ENCODE measurements around the gene MAP3K13. TPM values are rescaled to one million over a fixed set of nuclear protein-coding genes. Genes with fewer than 3 reads are reported as not detected.

Gene MAP3K13
- total RNA-seq, 2 donors from 2014 or later: 20.4 to 21.1 TPM

DNA sequence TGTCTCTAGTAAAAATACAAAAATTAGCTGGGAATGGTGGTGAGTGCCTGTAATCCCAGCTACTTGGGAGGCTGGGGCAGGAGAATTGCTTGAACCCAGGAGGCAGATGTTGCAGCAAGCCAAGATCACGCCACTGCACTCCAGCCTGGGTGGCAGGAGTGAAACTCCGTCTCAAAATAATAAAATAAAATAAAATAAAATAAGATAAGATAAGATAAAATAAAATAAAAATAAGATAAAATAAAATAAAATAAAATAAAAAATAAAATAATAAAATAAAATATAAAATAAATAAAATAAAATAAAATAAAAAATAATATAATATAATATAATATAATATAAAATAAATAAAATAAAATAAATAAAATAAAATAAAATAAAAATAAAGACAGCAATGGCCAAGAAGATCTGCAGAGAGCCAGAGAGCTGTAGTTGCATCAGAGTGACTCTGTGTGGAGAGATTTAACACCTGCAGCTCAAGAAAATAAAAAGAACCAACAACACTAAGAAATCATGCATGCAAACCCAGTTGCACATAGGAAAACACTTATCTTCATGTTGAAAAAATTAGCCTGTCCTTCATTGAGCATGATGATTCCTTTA lies 163.5 kb downstream of the MAP3K13 start:
- WGBS, 2 experiments (ENCODE audit: insufficient coverage in 1 of 2, insufficient read length in 1 of 2): 86% methylated on average over 1 of the region's 2 CpGs; no CpG with 5 or more reads in 1 of the 2 experiments
- Histone ChIP-seq H3K9me3 (ENCODE audit: control insufficient read depth, low read length) (no peaks in the 10 kb centered on the region), H3K4me3 (ENCODE audit: low read length) (no peak overlapping the region), H3K27ac (ENCODE audit: low read depth, low read length) (no peak overlapping the region), H3K9ac (ENCODE audit: extremely low read depth, low read length, poor library complexity, severe bottlenecking) (no peak overlapping the region), H3K36me3 (ENCODE audit: control insufficient read depth, insufficient read depth, low read length) (no peaks in the 10 kb centered on the region), H3K27me3 (ENCODE audit: control insufficient read depth, insufficient read depth, low read length, poor library complexity, severe bottlenecking) (peaks cover 7% of the 10 kb centered on the region), H3K4me1 (ENCODE audit: control insufficient read depth, insufficient read depth, low read length) (no peaks in the 10 kb centered on the region)
- peaks cover 1% of the 10 kb centered on the region for H3K27me3 Mint-ChIP-seq (ENCODE audit: insufficient read depth)
- no peaks in the 10 kb centered on the region for H3K36me3 Mint-ChIP-seq (ENCODE audit: low read depth)
- no peaks in the 10 kb centered on the region for H3K4me1 Mint-ChIP-seq
- no peak overlapping the region for H3K27ac Mint-ChIP-seq
- TF ChIP-seq, protein P1, sequence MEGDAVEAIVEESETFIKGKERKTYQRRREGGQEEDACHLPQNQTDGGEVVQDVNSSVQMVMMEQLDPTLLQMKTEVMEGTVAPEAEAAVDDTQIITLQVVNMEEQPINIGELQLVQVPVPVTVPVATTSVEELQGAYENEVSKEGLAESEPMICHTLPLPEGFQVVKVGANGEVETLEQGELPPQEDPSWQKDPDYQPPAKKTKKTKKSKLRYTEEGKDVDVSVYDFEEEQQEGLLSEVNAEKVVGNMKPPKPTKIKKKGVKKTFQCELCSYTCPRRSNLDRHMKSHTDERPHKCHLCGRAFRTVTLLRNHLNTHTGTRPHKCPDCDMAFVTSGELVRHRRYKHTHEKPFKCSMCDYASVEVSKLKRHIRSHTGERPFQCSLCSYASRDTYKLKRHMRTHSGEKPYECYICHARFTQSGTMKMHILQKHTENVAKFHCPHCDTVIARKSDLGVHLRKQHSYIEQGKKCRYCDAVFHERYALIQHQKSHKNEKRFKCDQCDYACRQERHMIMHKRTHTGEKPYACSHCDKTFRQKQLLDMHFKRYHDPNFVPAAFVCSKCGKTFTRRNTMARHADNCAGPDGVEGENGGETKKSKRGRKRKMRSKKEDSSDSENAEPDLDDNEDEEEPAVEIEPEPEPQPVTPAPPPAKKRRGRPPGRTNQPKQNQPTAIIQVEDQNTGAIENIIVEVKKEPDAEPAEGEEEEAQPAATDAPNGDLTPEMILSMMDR (conservative IDR thresholded peaks at IDR 0.05): no peak
- H3K4me3 Mint-ChIP-seq: no peak overlapping the region
- DNase-seq: no peak
- no peaks in the 10 kb centered on the region for H3K9me3 Mint-ChIP-seq

DNA sequence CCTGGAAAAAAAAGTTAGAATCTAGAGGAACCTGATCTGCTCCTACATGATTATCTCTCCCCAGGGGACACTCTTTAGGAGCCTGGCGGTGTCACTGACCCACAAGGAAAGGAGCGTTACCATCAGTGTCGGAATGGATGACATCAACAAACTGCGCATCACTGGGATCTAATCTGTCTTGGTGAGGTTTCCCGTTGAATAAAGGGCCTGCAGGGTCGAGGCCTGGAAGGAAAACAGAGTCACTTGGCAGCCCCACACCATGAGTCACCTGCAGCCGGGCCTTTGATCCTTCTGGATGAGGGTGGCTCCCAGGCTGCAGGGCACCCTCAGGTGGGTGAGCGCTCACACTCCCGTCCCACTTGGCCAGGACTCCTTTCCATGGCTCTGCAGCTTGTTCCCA lies 164.4 kb downstream of the MAP3K13 start:
- no peak overlapping the region for H3K9ac ChIP-seq (ENCODE audit: extremely low read depth, low read length, poor library complexity, severe bottlenecking)
- 90 to 92% methylated on average over 7 to 9 of the region's 9 CpGs for WGBS, 2 experiments (ENCODE audit: insufficient coverage in 1 of 2, insufficient read length in 1 of 2)
- Mint-ChIP-seq H3K4me1 (no peaks in the 10 kb centered on the region), H3K9me3 (no peaks in the 10 kb centered on the region), H3K27me3 (ENCODE audit: insufficient read depth) (no peaks in the 10 kb centered on the region), H3K36me3 (ENCODE audit: low read depth) (no peaks in the 10 kb centered on the region), H3K27ac (no peak overlapping the region), H3K4me3 (no peak overlapping the region)
- H3K36me3 ChIP-seq (ENCODE audit: control insufficient read depth, insufficient read depth, low read length): no peaks in the 10 kb centered on the region
- H3K27ac ChIP-seq (ENCODE audit: low read depth, low read length): no peak overlapping the region
- no peaks in the 10 kb centered on the region for H3K9me3 ChIP-seq (ENCODE audit: control insufficient read depth, low read length)
- DNase-seq: no peak
- H3K4me1 ChIP-seq (ENCODE audit: control insufficient read depth, insufficient read depth, low read length): no peaks in the 10 kb centered on the region
- peaks cover under 1% of the 10 kb centered on the region for H3K27me3 ChIP-seq (ENCODE audit: control insufficient read depth, insufficient read depth, low read length, poor library complexity, severe bottlenecking)
- H3K4me3 ChIP-seq (ENCODE audit: low read length): no peak overlapping the region
- TF ChIP-seq, protein P1 (conservative IDR thresholded peaks at IDR 0.05): no peak

DNA sequence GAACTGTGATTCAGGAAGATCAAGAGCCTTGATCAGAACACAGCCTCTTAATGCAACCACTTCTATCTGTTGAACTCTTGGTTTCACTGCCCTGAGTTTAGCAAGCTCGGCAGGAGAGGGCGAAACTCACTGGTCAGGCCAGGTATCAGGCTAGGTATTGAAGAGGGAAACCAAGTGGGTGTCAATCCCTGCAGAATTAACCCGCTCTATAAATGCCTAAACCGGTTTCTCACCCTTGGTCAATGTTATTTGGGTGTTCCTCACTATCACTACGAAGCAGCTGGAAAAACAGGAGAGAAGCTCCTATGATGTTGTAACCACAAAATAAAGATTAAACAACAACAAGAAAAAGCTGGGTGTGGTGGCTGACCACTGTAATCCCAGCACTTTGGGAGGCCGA lies 165.6 kb downstream of the MAP3K13 start:
- H3K27ac Mint-ChIP-seq: no peak overlapping the region

More for the DNA sequence above, 165.6 kb downstream of the MAP3K13 start:
- TF ChIP-seq, protein P1 (conservative IDR thresholded peaks at IDR 0.05): no peak
- Histone ChIP-seq H3K4me1 (ENCODE audit: control insufficient read depth, insufficient read depth, low read length) (no peaks in the 10 kb centered on the region), H3K4me3 (ENCODE audit: low read length) (no peak overlapping the region), H3K36me3 (ENCODE audit: control insufficient read depth, insufficient read depth, low read length) (no peaks in the 10 kb centered on the region), H3K9ac (ENCODE audit: extremely low read depth, low read length, poor library complexity, severe bottlenecking) (no peak overlapping the region), H3K27me3 (ENCODE audit: control insufficient read depth, insufficient read depth, low read length, poor library complexity, severe bottlenecking) (no peaks in the 10 kb centered on the region), H3K27ac (ENCODE audit: low read depth, low read length) (no peak overlapping the region), H3K9me3 (ENCODE audit: control insufficient read depth, low read length) (no peaks in the 10 kb centered on the region)
- no peak overlapping the region for H3K4me3 Mint-ChIP-seq
- no peaks in the 10 kb centered on the region for H3K36me3 Mint-ChIP-seq (ENCODE audit: low read depth)
- WGBS, 2 experiments (ENCODE audit: insufficient coverage in 1 of 2, insufficient read length in 1 of 2): 95 to 96% methylated on average over 5 to 6 of the region's 6 CpGs
- no peaks in the 10 kb centered on the region for H3K4me1 Mint-ChIP-seq
- no peaks in the 10 kb centered on the region for H3K9me3 Mint-ChIP-seq
- no peak for DNase-seq
- no peaks in the 10 kb centered on the region for H3K27me3 Mint-ChIP-seq (ENCODE audit: insufficient read depth)
